ENCODE measurements around the gene CXCR1. TPM values are rescaled to one million over a fixed set of nuclear protein-coding genes. Genes with fewer than 3 reads are reported as not detected.

Gene CXCR1
- total RNA-seq (2022; extraction: Qiagen RNA extraction; ENCODE audit: low read depth) = not detected in 5 replicates

GRCh38 chr2:218166791-218167190, at the start of gene CXCR1:
TSS of gene CXCR1 (minus strand) at chr2:218166962. CDS start at chr2:218165211, 1,751 bp downstream.

GRCh38 chr2:218125626-218126080, 41.1 kb downstream of the CXCR1 start, which contains the start of gene CXCR2:
TSS of gene CXCR2 (plus strand) at chr2:218126028. CDS start at chr2:218134802, 8,774 bp downstream.

Other genes with a start within 250 kb of the CXCR1 start
- 6.1 to 13.5 TPM (median 9.6 TPM) in 5 replicates for gene TNS1, start 164.0 kb downstream of the CXCR1 start, total RNA-seq (2022; extraction: Qiagen RNA extraction; ENCODE audit: low read depth)
- not detected in 5 replicates for gene RUFY4, start 97.7 kb downstream of the CXCR1 start, total RNA-seq (2022; extraction: Qiagen RNA extraction; ENCODE audit: low read depth)
- 0.13 TPM in 1 of 5 replicates, not detected in the others for gene CXCR2, start 40.9 kb downstream of the CXCR1 start, total RNA-seq (2022; extraction: Qiagen RNA extraction; ENCODE audit: low read depth)
- 286 to 304 TPM (median 289 TPM) in 5 replicates for gene ARPC2, start 50.2 kb upstream of the CXCR1 start, total RNA-seq (2022; extraction: Qiagen RNA extraction; ENCODE audit: low read depth)
- 0.07 to 0.23 TPM (median 0.15 TPM) in 5 replicates for gene GPBAR1, start 94.1 kb upstream of the CXCR1 start, total RNA-seq (2022; extraction: Qiagen RNA extraction; ENCODE audit: low read depth)
- gene AAMP, start 103.2 kb upstream of the CXCR1 start, total RNA-seq (2022; extraction: Qiagen RNA extraction; ENCODE audit: low read depth) = 109 to 189 TPM (median 121 TPM) in 5 replicates
- gene PNKD, start 103.6 kb upstream of the CXCR1 start, total RNA-seq (2022; extraction: Qiagen RNA extraction; ENCODE audit: low read depth) = 62.1 to 67.0 TPM (median 63.3 TPM) in 5 replicates
- 117 to 131 TPM (median 121 TPM) in 5 replicates for gene TMBIM1, start 125.5 kb upstream of the CXCR1 start, total RNA-seq (2022; extraction: Qiagen RNA extraction; ENCODE audit: low read depth)
- 0.14 to 0.16 TPM in 2 of 5 replicates, not detected in the others for gene CATIP, start 189.9 kb upstream of the CXCR1 start, total RNA-seq (2022; extraction: Qiagen RNA extraction; ENCODE audit: low read depth)
- gene SLC11A1, start 215.3 kb upstream of the CXCR1 start, total RNA-seq (2022; extraction: Qiagen RNA extraction; ENCODE audit: low read depth) = 0.15 to 0.28 TPM (median 0.19 TPM) in 5 replicates
- 63.4 to 83.1 TPM (median 71.7 TPM) in 5 replicates for gene CTDSP1, start 232.9 kb upstream of the CXCR1 start, total RNA-seq (2022; extraction: Qiagen RNA extraction; ENCODE audit: low read depth)

Measured in A549 treated with DMSO at 1 μM for 4 hours (cell line).